Upper lobe of left lung (tissue), 4 donors: Measurements from ENCODE around the gene GAP43.

Source experiments
- EP300 ChIP-seq, 4 donors: sonication (generic); formaldehyde crosslinking; IDR thresholded peaks; one replicate each; pipeline ENCODE4 v1.5.1; 2017; ENCODE audit warnings: antibody characterized with exemption in 4 of 4, control low read depth in 2 of 4
- POLR2A ChIP-seq, 4 donors: fragments of 450-650 bp; IDR thresholded peaks; one replicate each; pipeline ENCODE4 v1.5.1; 2016 to 2017; ENCODE audit warnings: antibody characterized with exemption in 4 of 4, mild to moderate bottlenecking in 2 of 4
- POLR2AphosphoS5 ChIP-seq, 2 donors: sonication (generic); formaldehyde crosslinking; IDR thresholded peaks; one replicate each; pipeline ENCODE4 v1.5.1; 2017; ENCODE audit warnings: antibody characterized with exemption in 2 of 2
- TF ChIP-seq, protein P1 (sequence below), 6 experiments: fragments of 450-650 bp in 4 of 6; fragments of 200-600 bp in 2 of 6; sonication (generic) in 2 of 6; IDR thresholded peaks; one replicate each; pipeline ENCODE4 v1.5.1; 2016 to 2019; ENCODE audit warnings: antibody characterized with exemption in 6 of 6

DNA sequence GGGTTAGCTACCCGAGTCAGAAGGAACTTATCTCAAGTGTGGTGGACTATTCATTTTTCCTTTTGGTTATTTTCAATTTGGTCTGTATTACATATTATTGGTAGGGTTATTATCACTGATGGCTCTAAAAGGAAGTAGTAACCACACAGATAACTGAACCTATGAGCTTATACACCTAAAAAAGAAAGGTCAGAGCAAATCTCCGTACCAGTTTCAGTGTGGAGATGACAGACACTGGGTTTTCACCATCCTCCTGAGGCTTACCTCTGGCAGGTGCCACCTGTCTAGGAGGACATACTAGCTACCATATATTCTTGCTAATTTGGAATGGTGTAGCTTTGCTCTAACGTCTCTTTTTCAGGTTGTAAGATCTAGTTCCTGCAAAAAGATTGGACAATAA lies 10.2 kb downstream of the GAP43 start:
- no peak for TF ChIP-seq EP300 (IDR thresholded peaks at IDR 0.05)
- no peak for TF ChIP-seq POLR2A (IDR thresholded peaks at IDR 0.05)
- TF ChIP-seq, protein P1, sequence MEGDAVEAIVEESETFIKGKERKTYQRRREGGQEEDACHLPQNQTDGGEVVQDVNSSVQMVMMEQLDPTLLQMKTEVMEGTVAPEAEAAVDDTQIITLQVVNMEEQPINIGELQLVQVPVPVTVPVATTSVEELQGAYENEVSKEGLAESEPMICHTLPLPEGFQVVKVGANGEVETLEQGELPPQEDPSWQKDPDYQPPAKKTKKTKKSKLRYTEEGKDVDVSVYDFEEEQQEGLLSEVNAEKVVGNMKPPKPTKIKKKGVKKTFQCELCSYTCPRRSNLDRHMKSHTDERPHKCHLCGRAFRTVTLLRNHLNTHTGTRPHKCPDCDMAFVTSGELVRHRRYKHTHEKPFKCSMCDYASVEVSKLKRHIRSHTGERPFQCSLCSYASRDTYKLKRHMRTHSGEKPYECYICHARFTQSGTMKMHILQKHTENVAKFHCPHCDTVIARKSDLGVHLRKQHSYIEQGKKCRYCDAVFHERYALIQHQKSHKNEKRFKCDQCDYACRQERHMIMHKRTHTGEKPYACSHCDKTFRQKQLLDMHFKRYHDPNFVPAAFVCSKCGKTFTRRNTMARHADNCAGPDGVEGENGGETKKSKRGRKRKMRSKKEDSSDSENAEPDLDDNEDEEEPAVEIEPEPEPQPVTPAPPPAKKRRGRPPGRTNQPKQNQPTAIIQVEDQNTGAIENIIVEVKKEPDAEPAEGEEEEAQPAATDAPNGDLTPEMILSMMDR (IDR thresholded peaks at IDR 0.05) = no peak
- TF ChIP-seq POLR2AphosphoS5 (IDR thresholded peaks at IDR 0.05) = no peak
